Measurements from ENCODE around the gene NIM1K. TPM values are rescaled to one million over a fixed set of nuclear protein-coding genes. Genes with fewer than 3 reads are reported as not detected.

NIM1K gene
- total RNA-seq, 4 donors from 2014 or later = 0.41 TPM; not detected in 3

GRCh38 chr5:43274435-43275114 is 82.5 kb downstream of the NIM1K start:
- no peaks in the 10 kb centered on the region for H3K36me3 ChIP-seq
- intact Hi-C loops (cut with DNase I; ENCODE audit: low total_unique reads) = no loop called here
- no peak for TF ChIP-seq CTCF (IDR thresholded peaks at IDR 0.05 in 4 of 5, conservative IDR thresholded peaks at IDR 0.05 in 1 of 5)
- in situ Hi-C loops (cut with MboI; ENCODE audit: low sequenced_read_pairs in 4 of 4) = no loop called here
- DNase-seq (no peak), ATAC-seq (no peak)
- H3K27me3 ChIP-seq = no peaks in the 10 kb centered on the region
- no peaks in the 10 kb centered on the region for H3K4me1 ChIP-seq
- no peak overlapping the region for H3K4me3 ChIP-seq
- H3K27ac ChIP-seq = no peak overlapping the region
- H3K9me3 ChIP-seq = no peaks in the 10 kb centered on the region

- Histone ChIP-seq H3K27ac (no peak overlapping the region), H3K9me3 (no peaks in the 10 kb centered on the region), H3K27me3 (no peaks in the 10 kb centered on the region), H3K36me3 (no peaks in the 10 kb centered on the region), H3K4me3 (no peak overlapping the region), H3K4me1 (no peaks in the 10 kb centered on the region)
- no peak for DNase-seq
- intact Hi-C loops (cut with DNase I; ENCODE audit: low total_unique reads) = no loop called here
- TF ChIP-seq CTCF (IDR thresholded peaks at IDR 0.05 in 4 of 5, conservative IDR thresholded peaks at IDR 0.05 in 1 of 5) = no peak
- TF ChIP-seq POLR2A (IDR thresholded peaks at IDR 0.05) = no peak
- in situ Hi-C loops (cut with MboI; ENCODE audit: low sequenced_read_pairs in 4 of 4) = no loop called here
- no peak for ATAC-seq
Observed at GRCh38 chr5:43275391-43275790, 83.4 kb downstream of the NIM1K start.

- H3K4me3 ChIP-seq = no peak overlapping the region
- no peaks in the 10 kb centered on the region for H3K9me3 ChIP-seq
- intact Hi-C loops (cut with DNase I; ENCODE audit: low total_unique reads) (no loop called here), in situ Hi-C loops (cut with MboI; ENCODE audit: low sequenced_read_pairs in 4 of 4) (no loop called here)
- ATAC-seq (no peak), DNase-seq (no peak)
- no peaks in the 10 kb centered on the region for H3K27me3 ChIP-seq
- H3K27ac ChIP-seq = no peak overlapping the region
- TF ChIP-seq POLR2A (IDR thresholded peaks at IDR 0.05) (no peak), CTCF (IDR thresholded peaks at IDR 0.05 in 4 of 5, conservative IDR thresholded peaks at IDR 0.05 in 1 of 5) (no peak)
- no peaks in the 10 kb centered on the region for H3K4me1 ChIP-seq
- no peaks in the 10 kb centered on the region for H3K36me3 ChIP-seq
Observed at GRCh38 chr5:43279548-43280274, 87.7 kb downstream of the NIM1K start.

- Histone ChIP-seq H3K27ac (no peak overlapping the region), H3K27me3 (no peaks in the 10 kb centered on the region), H3K9me3 (no peaks in the 10 kb centered on the region), H3K36me3 (no peaks in the 10 kb centered on the region), H3K4me3 (no peak overlapping the region), H3K4me1 (no peaks in the 10 kb centered on the region)
- in situ Hi-C loops (cut with MboI; ENCODE audit: low sequenced_read_pairs in 4 of 4) (no loop called here), intact Hi-C loops (cut with DNase I; ENCODE audit: low total_unique reads) (no loop called here)
- DNase-seq (no peak), ATAC-seq (no peak)
- TF ChIP-seq CTCF (IDR thresholded peaks at IDR 0.05 in 4 of 5, conservative IDR thresholded peaks at IDR 0.05 in 1 of 5) (no peak), POLR2A (IDR thresholded peaks at IDR 0.05) (no peak)
Observed at GRCh38 chr5:43281840-43282658, 90.0 kb downstream of the NIM1K start.

Data from gastrocnemius medialis (tissue), 4 donors.